Liver (tissue), 3 donors: ENCODE data around the gene LY86.

Experiments
- ATF3 ChIP-seq: IDR thresholded peaks from 2 replicates; pipeline ENCODE4 v1.6.1; 2016; ENCODE audit warnings: antibody characterized with exemption
- CTCF ChIP-seq: fragments of 150-350 bp; IDR thresholded peaks from 2 replicates; pipeline ENCODE4 v1.5.1; 2017; ENCODE audit warnings: improper control_type of control experiment, low read depth, low read length; ENCODE audit not compliant: missing input control
- EGR1 ChIP-seq, 2 donors: IDR thresholded peaks; 2 replicates each; pipeline ENCODE4 v1.6.1; 2016 to 2018; ENCODE audit warnings: antibody characterized with exemption in 2 of 2, low read depth in 2 of 2
- FOXA1 ChIP-seq: IDR thresholded peaks from 2 replicates; pipeline ENCODE4 v1.6.1; 2016; ENCODE audit warnings: antibody characterized with exemption
- JUND ChIP-seq, 2 donors: IDR thresholded peaks; 2 replicates each; pipeline ENCODE4 v1.6.1; 2016; ENCODE audit warnings: antibody characterized with exemption in 2 of 2
- MAX ChIP-seq: IDR thresholded peaks from 2 replicates; pipeline ENCODE4 v1.6.1; 2016; ENCODE audit warnings: antibody characterized with exemption
- REST ChIP-seq: IDR thresholded peaks from 2 replicates; pipeline ENCODE4 v1.6.1; 2016; ENCODE audit warnings: antibody characterized with exemption, mild to moderate bottlenecking
- TAF1 ChIP-seq: conservative IDR thresholded peaks from 2 replicates; pipeline ENCODE4 v1.6.1; 2016; ENCODE audit warnings: antibody characterized with exemption, mild to moderate bottlenecking
- YY1 ChIP-seq: IDR thresholded peaks from 2 replicates; pipeline ENCODE4 v1.6.1; 2016; ENCODE audit warnings: antibody characterized with exemption, mild to moderate bottlenecking
- ZBTB33 ChIP-seq: IDR thresholded peaks from 2 replicates; pipeline ENCODE4 v1.6.1; 2016; ENCODE audit warnings: antibody characterized with exemption
- donor health status: healthy.
- donor health status: healthy.

- TF ChIP-seq CTCF (no peak), TAF1 (no peak), MAX (no peak), JUND (IDR thresholded peaks at IDR 0.05) (no peak), YY1 (no peak), ATF3 (no peak), EGR1 (IDR thresholded peaks at IDR 0.05; ENCODE audit: low read depth in 2 of 2) (no peak), ZBTB33 (no peak), FOXA1 (no peak), REST (no peak)
Measured at GRCh38 chr6:6648692-6649343, 60.3 kb downstream of the LY86 start.
